ENCODE measurements around the gene SLC30A4.

The SLC30A4 gene

GRCh38 chr15:45543051-45543450 is 20.5 kb upstream of the SLC30A4 start:
- Histone ChIP-seq H3K36me3 (ENCODE audit: low read depth) (no peaks in the 10 kb centered on the region), H3K9me3 (ENCODE audit: severe bottlenecking) (no peaks in the 10 kb centered on the region), H3K4me1 (ENCODE audit: insufficient read depth, poor library complexity, severe bottlenecking) (no peaks in the 10 kb centered on the region), H3K27ac (ENCODE audit: poor library complexity, severe bottlenecking) (no peak overlapping the region), H3K27me3 (ENCODE audit: insufficient read depth, poor library complexity, severe bottlenecking) (no peaks in the 10 kb centered on the region), H3K4me3 (ENCODE audit: severe bottlenecking) (no peak overlapping the region)
- ATAC-seq (ENCODE audit: low read depth), result no peak
- no peak for DNase-seq (ENCODE audit: low spot score)
- no peak for TF ChIP-seq CTCF (IDR thresholded peaks at IDR 0.05; ENCODE audit: poor library complexity, severe bottlenecking)

GRCh38 chr15:45540531-45540930 is 18.0 kb upstream of the SLC30A4 start:
- no peak for DNase-seq (ENCODE audit: low spot score)
- Histone ChIP-seq H3K4me3 (ENCODE audit: severe bottlenecking) (no peak overlapping the region), H3K9me3 (ENCODE audit: severe bottlenecking) (no peaks in the 10 kb centered on the region), H3K4me1 (ENCODE audit: insufficient read depth, poor library complexity, severe bottlenecking) (no peaks in the 10 kb centered on the region), H3K36me3 (ENCODE audit: low read depth) (no peaks in the 10 kb centered on the region), H3K27me3 (ENCODE audit: insufficient read depth, poor library complexity, severe bottlenecking) (no peaks in the 10 kb centered on the region), H3K27ac (ENCODE audit: poor library complexity, severe bottlenecking) (no peak overlapping the region)
- no peak for TF ChIP-seq CTCF (IDR thresholded peaks at IDR 0.05; ENCODE audit: poor library complexity, severe bottlenecking)
- ATAC-seq (ENCODE audit: low read depth), result no peak

- no peak; the same call in 2 of the 3 replicates for ATAC-seq (ENCODE audit: low read depth)
These were observed 17.1 kb upstream of the SLC30A4 start for GRCh38 chr15:45539680-45540079.

GRCh38 chr15:45536934-45537333 is 14.4 kb upstream of the SLC30A4 start:
- no peaks in the 10 kb centered on the region for H3K9me3 ChIP-seq (ENCODE audit: severe bottlenecking)
- no peak for TF ChIP-seq CTCF (IDR thresholded peaks at IDR 0.05; ENCODE audit: poor library complexity, severe bottlenecking)
- no peaks in the 10 kb centered on the region for H3K36me3 ChIP-seq (ENCODE audit: low read depth)
- DNase-seq (ENCODE audit: low spot score) (no peak), ATAC-seq (ENCODE audit: low read depth) (no peak)
- H3K27me3 ChIP-seq (ENCODE audit: insufficient read depth, poor library complexity, severe bottlenecking), result no peaks in the 10 kb centered on the region
- no peak overlapping the region for H3K27ac ChIP-seq (ENCODE audit: poor library complexity, severe bottlenecking)
- H3K4me1 ChIP-seq (ENCODE audit: insufficient read depth, poor library complexity, severe bottlenecking), result no peaks in the 10 kb centered on the region
- H3K4me3 ChIP-seq (ENCODE audit: severe bottlenecking), result no peak overlapping the region

More at GRCh38 chr15:45539680-45540079, 17.1 kb upstream of the SLC30A4 start:
- no peaks in the 10 kb centered on the region for H3K9me3 ChIP-seq (ENCODE audit: severe bottlenecking)
- no peak overlapping the region for H3K27ac ChIP-seq (ENCODE audit: poor library complexity, severe bottlenecking)
- H3K27me3 ChIP-seq (ENCODE audit: insufficient read depth, poor library complexity, severe bottlenecking), result no peaks in the 10 kb centered on the region
- TF ChIP-seq CTCF (IDR thresholded peaks at IDR 0.05; ENCODE audit: poor library complexity, severe bottlenecking), result no peak
- DNase-seq (ENCODE audit: low spot score), result no peak
- H3K4me1 ChIP-seq (ENCODE audit: insufficient read depth, poor library complexity, severe bottlenecking), result no peaks in the 10 kb centered on the region
- no peak overlapping the region for H3K4me3 ChIP-seq (ENCODE audit: severe bottlenecking)
- no peaks in the 10 kb centered on the region for H3K36me3 ChIP-seq (ENCODE audit: low read depth)

- ATAC-seq (ENCODE audit: low read depth), result peak; percentile 26; the same call in 1 of the 3 replicates
- Histone ChIP-seq H3K27ac (ENCODE audit: poor library complexity, severe bottlenecking) (no peak overlapping the region), H3K9me3 (ENCODE audit: severe bottlenecking) (no peaks in the 10 kb centered on the region), H3K4me3 (ENCODE audit: severe bottlenecking) (no peak overlapping the region), H3K36me3 (ENCODE audit: low read depth) (no peaks in the 10 kb centered on the region), H3K27me3 (ENCODE audit: insufficient read depth, poor library complexity, severe bottlenecking) (no peaks in the 10 kb centered on the region), H3K4me1 (ENCODE audit: insufficient read depth, poor library complexity, severe bottlenecking) (no peaks in the 10 kb centered on the region)
- no peak for DNase-seq (ENCODE audit: low spot score)
- no peak for TF ChIP-seq CTCF (IDR thresholded peaks at IDR 0.05; ENCODE audit: poor library complexity, severe bottlenecking)
These were observed 13.0 kb upstream of the SLC30A4 start for GRCh38 chr15:45535486-45536042.
